HepG2 (cell line): ENCODE data around the gene POU2F2. TPM values are rescaled to one million over a fixed set of nuclear protein-coding genes. Genes with fewer than 3 reads are reported as not detected.
A peak's percentile ranks its signal among the peaks of the same experiment; 100 is the strongest.

Source experiments
- ATAC-seq: fragments of 200-7000 bp; cut with Tn5 transposase; 3 replicates; pipeline ENCODE4 v1.9.1; 2020; ENCODE audit warnings: mild to moderate bottlenecking, moderate library complexity
- Bru-seq: library from RNA; stranded (reverse); fragments of 400-500 nt; gene quantifications from one replicate; lab custom pipeline; 2021; lab: Mats Ljungman, UMichigan
- BruChase-seq, 2 experiments: library from RNA; stranded (reverse); fragments of 400-500 nt; gene quantifications; one replicate each; lab custom pipeline; 2021; lab: Mats Ljungman, UMichigan
- BruUV-seq: library from RNA; stranded (reverse); fragments of 400-500 nt; replicated peaks from 2 replicates; lab custom pipeline; 2021; lab: Mats Ljungman, UMichigan
- CTCF ChIA-PET: fragments of 300-600 bp; formaldehyde crosslinking; extraction: SDS; loops from one replicate; lab custom pipeline; 2021; ENCODE audit warnings: low total read pairs, inconsistent platforms, low intra/inter-chr PET ratio; lab: Yijun Ruan, JAX
- POLR2A ChIA-PET: fragments of 350-600 bp; sonication (Branson Sonifier 250); formaldehyde crosslinking; loops from one replicate; lab custom pipeline; 2020; ENCODE audit warnings: antibody characterized with exemption, inconsistent platforms; lab: Yijun Ruan, JAX
- DNase-seq: peaks from one replicate; pipeline ENCODE4 v3.0.0-alpha.2; 2015; ENCODE audit warnings: low spot score
- FAIRE-seq: peaks from 3 replicates; lab custom pipeline; 2011; peaks lifted over from hg19 to GRCh38; lab: Jason Lieb, UNC
- H2AFZ ChIP-seq: one replicate; pipeline ENCODE4 v1.6.1; 2011; ENCODE audit warnings: low read length, inconsistent platforms
- H3K27ac ChIP-seq: fragments of 300-600 bp; 3 replicates; pipeline ENCODE4 v1.8.0; 2011; ENCODE audit warnings: mixed run types, mild to moderate bottlenecking, mixed read lengths, low read length, inconsistent platforms; ENCODE audit not compliant: insufficient read depth; ENCODE audit errors: extremely low read length
- H3K27me3 ChIP-seq, 2 experiments: fragments of 200-600 bp in 1 of 2; 2 replicates in 1 of 2; 3 replicates in 1 of 2; pipeline versions ENCODE4 v1.6.0 to v1.8.0; 2011; ENCODE audit warnings: low read length in 2 of 2, mild to moderate bottlenecking in 2 of 2, moderate library complexity in 2 of 2, inconsistent platforms in 1 of 2; ENCODE audit not compliant: insufficient read depth in 2 of 2, control insufficient read depth in 1 of 2
- H3K36me3 ChIP-seq, 2 experiments: fragments of 200-600 bp in 1 of 2; replicated peaks in 1 of 2; 2 replicates in 1 of 2; 3 replicates in 1 of 2; pipeline versions ENCODE4 v1.5.1 to v1.8.0; 2011; ENCODE audit warnings: low read length in 2 of 2, inconsistent platforms in 1 of 2; ENCODE audit not compliant: insufficient read depth in 2 of 2, control insufficient read depth in 1 of 2
- H3K4me1 ChIP-seq: 2 replicates; pipeline ENCODE4 v1.5.1; 2012; ENCODE audit warnings: low read length, inconsistent platforms; ENCODE audit not compliant: insufficient read depth
- H3K4me2 ChIP-seq: 2 replicates; pipeline ENCODE4 v1.6.0; 2011; ENCODE audit warnings: low read depth, low read length, inconsistent platforms
- H3K4me3 ChIP-seq, 3 experiments: fragments of 200-600 bp in 1 of 3; sonication (generic), shearing (Covaris generic) in 1 of 3; replicated peaks in 1 of 3; 2 replicates each; pipeline ENCODE4 v1.5.1; 2011 to 2016; ENCODE audit warnings: low read length in 3 of 3, inconsistent platforms in 2 of 3, low read depth in 2 of 3, mild to moderate bottlenecking in 2 of 3, control low read depth in 1 of 3, mixed read lengths in 1 of 3; ENCODE audit not compliant: insufficient read depth in 1 of 3
- H3K79me2 ChIP-seq: one replicate; pipeline ENCODE4 v1.6.1; 2011; ENCODE audit warnings: low read length, inconsistent platforms; ENCODE audit not compliant: insufficient read depth
- H3K9ac ChIP-seq: 2 replicates; pipeline ENCODE4 v1.6.0; 2011; ENCODE audit warnings: mild to moderate bottlenecking, low read depth, low read length, inconsistent platforms; ENCODE audit not compliant: insufficient read depth
- H3K9me3 ChIP-seq: 2 replicates; pipeline ENCODE4 v1.5.1; 2012; ENCODE audit warnings: mild to moderate bottlenecking, low read length
- H4K20me1 ChIP-seq: 2 replicates; pipeline ENCODE4 v1.6.0; 2011; ENCODE audit warnings: inconsistent platforms, mild to moderate bottlenecking, low read length, moderate library complexity; ENCODE audit not compliant: insufficient read depth
- ASH2L ChIP-seq: fragments of 300-600, 200-600 bp; sonication (generic); IDR thresholded peaks from 2 replicates; pipeline ENCODE4 v1.7.0; 2017; ENCODE audit warnings: low read depth, mild to moderate bottlenecking, moderate library complexity, mixed read lengths, low read length; ENCODE audit not compliant: insufficient read length
- FOXP1 ChIP-seq, 2 experiments: fragments of 450-650 bp in 1 of 2; IDR thresholded peaks; 2 replicates each; pipeline ENCODE4 v1.6.1; 2017 to 2018; ENCODE audit warnings: antibody characterized with exemption in 1 of 2
- SMAD1 ChIP-seq: sonication (generic); formaldehyde crosslinking; IDR thresholded peaks from 2 replicates; pipeline ENCODE4 v1.4.0; 2020; ENCODE audit warnings: missing genetic modification reagents, low read depth, mild to moderate bottlenecking, borderline replicate concordance
- ZEB1 ChIP-seq: IDR thresholded peaks from 2 replicates; pipeline ENCODE4 v1.6.1; 2012; ENCODE audit warnings: mild to moderate bottlenecking, low read depth, inconsistent platforms; ENCODE audit not compliant: insufficient replicate concordance
- ZNF766 ChIP-seq: sonication (generic); formaldehyde crosslinking; IDR thresholded peaks from 2 replicates; pipeline ENCODE4 v1.5.0; 2020; ENCODE audit warnings: missing genetic modification reagents, borderline replicate concordance
- WGBS: methylation state at CpG from one replicate; pipeline ENCODE4 v1.1.6; 2017; ENCODE audit warnings: low lambda C conversion rate; 5-methylcytosine and 5-hydroxymethylcytosine counted together
- in situ Hi-C: cut with HindIII; loops from 2 replicates; pipeline ENCODE4 v1.10.0; 2017; ENCODE audit warnings: low pct_unique_long_range_greater_than_20kb; ENCODE audit not compliant: extremely low pct_ligation_motif_present
- intact Hi-C: fragments of 100-400 bp; cut with micrococcal nuclease; formaldehyde crosslinking; loops from one replicate; pipeline ENCODE4 v1.10.0; 2022; ENCODE audit not compliant: unreplicated experiment
- long read RNA-seq, 2 experiments: library from RNA in 1 of 2; library from polyadenylated mRNA in 1 of 2; stranded (forward) in 1 of 2; unstranded in 1 of 2; transcript quantifications; one replicate each; pipeline ENCODE4 v2.0.0, GENCODE V29; 2019 to 2022
- polyA minus RNA-seq, 3 experiments: library from RNA; depleted of rRNA, polyadenylated mRNA; stranded (reverse); fragments of >200 nt; gene quantifications; 2 replicates each; pipeline ENCODE4 v1.2.3, GENCODE V29; 2011; ENCODE audit warnings: low replicate concordance in 1 of 3
- polyA plus RNA-seq, 8 experiments: library from polyadenylated mRNA; depleted of rRNA in 3 of 8; stranded (reverse) in 7 of 8; unstranded in 1 of 8; fragments of >200 nt; fragmentation: Illumina TruSeq in 4 of 8; extraction: Trizol in 4 of 8; gene quantifications; 2 replicates each; pipeline versions ENCODE4 v1.2.1 to v1.2.3, GENCODE V29; 2011 to 2016; ENCODE audit warnings: low read depth in 4 of 8, missing spikeins in 1 of 8, mixed read lengths in 1 of 8; ENCODE audit not compliant: insufficient read depth in 1 of 8
- total RNA-seq, 5 experiments: library from RNA; depleted of rRNA; stranded (reverse); fragments of >200 nt; fragmentation: Illumina TruSeq; extraction: Trizol; gene quantifications; 2 replicates each; pipeline ENCODE4 v1.2.3, GENCODE V29; 2016; ENCODE audit warnings: low read depth in 1 of 5

Gene POU2F2
- 0.03 and 0.09 TPM in 2 replicates for total RNA-seq (2016; rRNA removed; fragmentation: Illumina TruSeq; extraction: Trizol)
- total RNA-seq (2016; cell fraction: cytosol; rRNA removed; fragmentation: Illumina TruSeq; extraction: Trizol; ENCODE audit: low read depth), result not detected in 2 replicates
- 0.10 and 0.28 TPM in 2 replicates for total RNA-seq (2016; cell fraction: insoluble cytoplasmic fraction; rRNA removed; fragmentation: Illumina TruSeq; extraction: Trizol)
- 0.06 TPM in 1 of 2 replicates, not detected in the other for total RNA-seq (2016; cell fraction: membrane; rRNA removed; fragmentation: Illumina TruSeq; extraction: Trizol)
- 0.22 TPM in 1 of 2 replicates, not detected in the other for total RNA-seq (2016; cell fraction: nucleus; rRNA removed; fragmentation: Illumina TruSeq; extraction: Trizol)
- 0.17 and 0.25 TPM in 2 replicates for polyA plus RNA-seq (2011; rRNA removed)
- polyA plus RNA-seq (2011; cell fraction: cytosol; rRNA removed), result 0.09 and 0.19 TPM in 2 replicates
- 1.3 TPM in 2 replicates for polyA plus RNA-seq (2011; cell fraction: nucleus; rRNA removed)
- polyA plus RNA-seq (2012), result 0.19 and 0.59 TPM in 2 replicates
- polyA plus RNA-seq (2016; cell fraction: cytosol; fragmentation: Illumina TruSeq; extraction: Trizol; ENCODE audit: low read depth), result not detected in 2 replicates
- polyA plus RNA-seq (2016; cell fraction: insoluble cytoplasmic fraction; fragmentation: Illumina TruSeq; extraction: Trizol; ENCODE audit: low read depth), result 0.19 and 0.27 TPM in 2 replicates
- polyA plus RNA-seq (2016; cell fraction: membrane; fragmentation: Illumina TruSeq; extraction: Trizol; ENCODE audit: low read depth), result not detected in 2 replicates
- 0.47 and 1.5 TPM in 2 replicates for polyA plus RNA-seq (2016; cell fraction: nucleus; fragmentation: Illumina TruSeq; extraction: Trizol; ENCODE audit: insufficient read depth, low read depth)
- polyA minus RNA-seq (2011; rRNA and poly(A)+ RNA removed; ENCODE audit: low replicate concordance), result 0.14 and 0.24 TPM in 2 replicates
- not detected in 2 replicates for polyA minus RNA-seq (2011; cell fraction: cytosol; rRNA and poly(A)+ RNA removed)
- 0.64 and 0.87 TPM in 2 replicates for polyA minus RNA-seq (2011; cell fraction: nucleus; rRNA and poly(A)+ RNA removed)
- percentile 16 among the genes with signal in this experiment for Bru-seq, nascent RNA
- BruChase-seq, experiment 1, labeled RNA remaining after a 6-hour chase, result percentile 14 among the genes with signal in this experiment
- BruChase-seq, experiment 2, labeled RNA remaining after a 2-hour chase, result percentile 19 among the genes with signal in this experiment
- long read RNA-seq, experiment 1, result 0 reads
- long read RNA-seq, experiment 2, partial matches to known transcripts, result 0 of 1 reads
- long read RNA-seq, experiment 2, other reads (novel, unspliced or antisense), result 1 of 1 reads

DNA sequence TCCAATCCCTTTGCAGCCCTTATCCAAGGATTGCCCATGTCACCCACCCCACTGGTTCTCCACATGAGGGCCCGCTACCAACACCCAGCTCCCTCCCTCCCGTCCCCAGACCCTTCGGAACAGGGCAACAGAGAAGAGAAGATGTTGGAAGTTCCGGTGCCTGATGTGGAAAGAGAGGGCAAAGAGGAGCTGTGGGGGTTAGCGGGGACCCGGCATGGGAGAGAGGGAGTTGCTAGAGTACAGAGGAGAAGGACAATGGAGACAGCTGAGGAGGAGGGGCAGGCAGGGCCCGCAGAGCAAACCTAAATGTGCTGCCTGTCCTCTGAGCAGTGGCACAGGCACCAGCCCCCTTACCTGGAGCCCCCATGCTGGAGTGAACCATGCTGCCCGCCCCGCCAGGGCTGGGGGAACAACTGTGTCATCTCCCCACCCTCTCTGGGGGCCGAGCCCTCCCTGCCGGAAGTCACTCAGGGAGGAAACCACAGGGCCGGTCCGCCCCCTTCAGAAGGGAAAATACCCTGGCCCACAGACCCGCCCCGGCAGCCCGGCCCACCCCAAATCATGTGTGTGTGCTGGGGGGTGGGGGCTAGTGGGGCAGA is at the start of gene POU2F2:
TSS of gene POU2F2 (minus strand) at position 417 of the 599 bp plus-strand sequence. CDS start at position 382, 35 bp downstream.
- Histone ChIP-seq H3K27ac (no peak within 1 kb of the TSS), H3K79me2 (no peaks in the 10 kb centered on the region), H3K36me3 (no peaks in the 10 kb centered on the region), H3K27me3 (peaks cover 14 to 54% of the 10 kb centered on the region in 2 experiments), H3K4me2 (peak within 1 kb of the TSS; percentile 60), H3K9me3 (no peaks in the 10 kb centered on the region), H4K20me1 (peaks cover 5% of the 10 kb centered on the region; the same call in 1 of the 2 replicates), H3K9ac (no peak within 1 kb of the TSS), H3K4me1 (no peaks in the 10 kb centered on the region), H3K4me3 (peak within 1 kb of the TSS in 1 of 3 experiments; percentile 37; a peak in 1 of 6 replicates), H2AFZ (no peak within 1 kb of the TSS)
- ATAC-seq, result no peak
- in situ Hi-C loops, result loop anchor here (5.0 kb wide), 2 partner anchors 55 to 160 kb away; no protein-coding TSS in a partner anchor
- ChIA-PET CTCF (interaction anchor here (1.4 kb wide), 2 partner anchors 24 to 193 kb away, joined by 5 to 7 read pairs; partner anchors contain the start of gene MEGF8), POLR2A (no interaction called here)
- intact Hi-C loops, result loop anchor here (2.0 to 5.0 kb wide), 2 partner anchors 53 to 270 kb away; no protein-coding TSS in a partner anchor
- no peak for DNase-seq
- 19% methylated on average over 10 of the region's 16 CpGs for WGBS
- BruUV-seq, result no TSS peak
- TF ChIP-seq ZNF766 (CRISPR knock-in tag) (no peak), ASH2L (no peak), SMAD1 (CRISPR knock-in tag) (no peak), FOXP1 (IDR thresholded peaks at IDR 0.05) (no peak), FOXP1 (CRISPR knock-in tag; IDR thresholded peaks at IDR 0.05) (no peak), ZEB1 (no peak)
- no peak for FAIRE-seq
